Central memory CD4-positive, alpha-beta T cell (primary cell): Measurements from ENCODE around the gene CHRM2.

ENCODE experiments used
- DNase-seq: peaks from one replicate; pipeline ENCODE4 v3.0.0; 2022

Gene CHRM2

GRCh38 chr7:137036768-137037167 is 168.3 kb downstream of the CHRM2 start:
- no peak for DNase-seq

GRCh38 chr7:137038706-137039105 is 170.3 kb downstream of the CHRM2 start:
- no peak for DNase-seq

- DNase-seq, result no peak
Measured at GRCh38 chr7:137040745-137041144, 172.3 kb downstream of the CHRM2 start.

DNA sequence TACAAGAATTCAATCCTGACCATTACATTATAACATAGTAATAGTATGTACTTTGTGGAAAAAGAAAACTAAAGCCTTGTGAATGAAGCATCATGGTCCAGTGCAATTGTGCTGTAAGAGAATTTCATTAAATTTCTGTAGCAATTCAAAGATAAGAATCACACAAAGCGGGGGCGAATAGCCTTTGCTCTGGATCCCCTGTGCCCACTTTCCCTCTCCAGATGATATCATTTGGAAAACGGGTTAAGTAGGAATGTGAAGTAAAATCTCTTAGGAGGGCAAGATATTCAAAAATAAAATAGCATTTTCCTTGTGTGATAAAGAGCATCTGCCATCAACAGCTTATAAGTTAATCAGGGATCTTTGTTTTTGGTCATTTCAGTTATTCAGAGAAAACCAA is 177.1 kb downstream of the CHRM2 start:
- DNase-seq, result no peak

DNA sequence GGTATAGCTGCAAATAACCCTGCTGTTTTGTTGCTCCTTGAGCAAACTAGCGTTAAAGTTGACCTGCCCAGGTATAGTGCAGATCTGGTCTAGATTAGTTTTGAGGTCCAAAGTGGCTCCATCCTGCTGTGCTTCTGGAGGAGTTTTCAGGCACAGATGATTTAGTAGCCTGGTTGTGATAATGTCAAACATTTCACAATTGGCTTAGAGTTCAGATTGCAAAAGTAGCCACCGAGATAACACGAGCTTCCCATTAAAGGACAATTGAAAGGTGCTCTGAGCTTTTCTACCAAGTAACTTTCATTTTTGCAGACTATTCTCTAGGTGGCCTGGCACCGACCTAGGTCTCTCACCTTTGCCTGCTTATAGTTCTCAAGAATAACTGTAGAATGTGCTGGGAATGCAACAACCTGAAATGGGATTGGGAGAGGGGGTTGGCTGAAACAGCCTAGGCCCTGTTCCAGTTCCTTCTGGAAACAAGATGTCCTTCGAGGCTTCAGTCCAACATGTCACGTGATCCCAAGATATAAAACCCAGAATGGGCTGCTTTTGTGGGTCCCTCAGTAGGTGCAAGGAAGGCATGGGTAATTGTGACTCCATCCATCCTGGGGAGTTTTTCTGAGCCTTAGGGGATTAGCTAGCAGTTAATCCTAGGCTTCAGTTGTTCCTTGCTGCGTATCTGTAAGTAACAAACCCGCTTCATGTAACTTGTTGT is 201.0 kb downstream of the CHRM2 start:
- no peak for DNase-seq
